Colonic mucosa (tissue), 4 donors: ENCODE data around the gene PHETA2. TPM values are rescaled to one million over a fixed set of nuclear protein-coding genes. Genes with fewer than 3 reads are reported as not detected.

Source experiments
- DNase-seq: peaks from one replicate; pipeline ENCODE4 v3.0.0-alpha.2; 2020
- H3K27ac ChIP-seq: fragments of 200-600 bp; one replicate; pipeline ENCODE4 v1.8.0; 2021
- H3K27me3 ChIP-seq: fragments of 200-600 bp; one replicate; pipeline ENCODE4 v1.8.0; 2021
- H3K36me3 ChIP-seq: fragments of 200-600 bp; one replicate; pipeline ENCODE4 v1.8.0; 2021
- H3K4me1 ChIP-seq: fragments of 200-600 bp; one replicate; pipeline ENCODE4 v1.8.0; 2021; ENCODE audit warnings: mild to moderate bottlenecking
- H3K4me3 ChIP-seq: fragments of 200-600 bp; one replicate; pipeline ENCODE4 v1.8.0; 2021
- H3K9ac ChIP-seq, 2 donors: one replicate each; pipeline ENCODE4 v1.7.0; 2013; ENCODE audit warnings: control low read depth in 2 of 2, low read depth in 2 of 2, low read length in 2 of 2
- H3K9me3 ChIP-seq: fragments of 200-600 bp; one replicate; pipeline ENCODE4 v1.8.0; 2021
- CTCF ChIP-seq: fragments of 200-600 bp; IDR thresholded peaks from one replicate; pipeline ENCODE4 v1.8.0; 2022; ENCODE audit warnings: antibody characterized with exemption, mild to moderate bottlenecking
- intact Hi-C: fragments of 100-400 bp; cut with DNase I; formaldehyde crosslinking; loops from one replicate; pipeline ENCODE4 v1.14.1; 2022
- total RNA-seq, 2 donors: library from RNA; stranded (reverse); fragmentation: NEBNext Ultra II Directional in 1 of 2; extraction: Animal tissue kit (Norgen Biotek cat#: 25700) in 1 of 2; gene quantifications; one replicate each; pipeline ENCODE4 v1.2.1, GENCODE V29; 2021
- donor health status: healthy.
- donor health status: DM: no; HTN: no; CAD: no.
- donor health status: DM: no; HTN: no; CAD: no.

The PHETA2 gene
- total RNA-seq, 2 donors from 2014 or later = 11.6 to 15.2 TPM

GRCh38 chr22:42060489-42060888 is 13.6 kb upstream of the PHETA2 start:
- no peak overlapping the region for H3K27ac ChIP-seq
- peaks cover 12% of the 10 kb centered on the region for H3K36me3 ChIP-seq
- H3K4me3 ChIP-seq = no peak overlapping the region
- no peaks in the 10 kb centered on the region for H3K9me3 ChIP-seq
- intact Hi-C loops = no loop called here
- no peak for TF ChIP-seq CTCF
- H3K4me1 ChIP-seq = no peaks in the 10 kb centered on the region
- no peak overlapping the region for H3K9ac ChIP-seq
- DNase-seq = peak; percentile 12
- H3K27me3 ChIP-seq = no peaks in the 10 kb centered on the region

- TF ChIP-seq CTCF = no peak
- DNase-seq = peak; percentile 9
- no peak overlapping the region for H3K9ac ChIP-seq
- H3K27me3 ChIP-seq = no peaks in the 10 kb centered on the region
- no peaks in the 10 kb centered on the region for H3K4me1 ChIP-seq
- H3K27ac ChIP-seq = no peak overlapping the region
- peaks cover 12% of the 10 kb centered on the region for H3K36me3 ChIP-seq
- H3K9me3 ChIP-seq = no peaks in the 10 kb centered on the region
- H3K4me3 ChIP-seq = no peak overlapping the region
- intact Hi-C loops = no loop called here
Measured at GRCh38 chr22:42061041-42061440, 13.0 kb upstream of the PHETA2 start.

GRCh38 chr22:42062506-42063170 is 11.4 kb upstream of the PHETA2 start:
- peak; percentile 9 for DNase-seq
- Histone ChIP-seq H3K36me3 (peaks cover 12% of the 10 kb centered on the region), H3K27me3 (no peaks in the 10 kb centered on the region), H3K4me3 (no peak overlapping the region), H3K27ac (no peak overlapping the region), H3K9ac (no peak overlapping the region), H3K9me3 (no peaks in the 10 kb centered on the region), H3K4me1 (no peaks in the 10 kb centered on the region)
- TF ChIP-seq CTCF = no peak
- intact Hi-C loops = no loop called here

GRCh38 chr22:42064629-42065028 is 9.4 kb upstream of the PHETA2 start:
- Histone ChIP-seq H3K9me3 (no peaks in the 10 kb centered on the region), H3K36me3 (peaks cover 9% of the 10 kb centered on the region), H3K4me1 (peaks cover under 1% of the 10 kb centered on the region), H3K27me3 (no peaks in the 10 kb centered on the region), H3K9ac (no peak overlapping the region), H3K27ac (peak overlapping the region; percentile 0), H3K4me3 (no peak overlapping the region)
- TF ChIP-seq CTCF = no peak
- intact Hi-C loops = no loop called here
- peak; percentile 35 for DNase-seq

GRCh38 chr22:42065438-42066125 is 8.5 kb upstream of the PHETA2 start:
- no peaks in the 10 kb centered on the region for H3K9me3 ChIP-seq
- peaks cover 4% of the 10 kb centered on the region for H3K4me1 ChIP-seq
- peaks cover 4% of the 10 kb centered on the region for H3K36me3 ChIP-seq
- H3K27me3 ChIP-seq = no peaks in the 10 kb centered on the region
- peak; percentile 15 for DNase-seq
- no peak for TF ChIP-seq CTCF
- no peak overlapping the region for H3K4me3 ChIP-seq
- intact Hi-C loops = no loop called here
- H3K27ac ChIP-seq = peak overlapping the region; percentile 0
- no peak overlapping the region for H3K9ac ChIP-seq
